Adrenal gland (tissue), 5 donors: ENCODE data around the gene SLC19A1.

Experiments used
- POLR2A ChIP-seq, 2 donors: fragments of 450-650 bp; IDR thresholded peaks; one replicate each; pipeline ENCODE4 v1.6.1; 2017; ENCODE audit warnings: antibody characterized with exemption in 2 of 2, mild to moderate bottlenecking in 2 of 2, moderate library complexity in 1 of 2
- TF ChIP-seq, protein P1 (sequence below), 6 experiments: fragments of 450-650 bp in 4 of 6; fragments of 200-600 bp in 2 of 6; sonication (generic) in 1 of 6; IDR thresholded peaks; 1 replicate in 5 of 6; 2 replicates in 1 of 6; pipeline versions ENCODE4 v1.5.1 to v1.8.0; 2016 to 2021; ENCODE audit warnings: antibody characterized with exemption in 6 of 6, mild to moderate bottlenecking in 2 of 6, moderate library complexity in 1 of 6
- donor health status: DM: no; HTN: no; CAD: no.

DNA sequence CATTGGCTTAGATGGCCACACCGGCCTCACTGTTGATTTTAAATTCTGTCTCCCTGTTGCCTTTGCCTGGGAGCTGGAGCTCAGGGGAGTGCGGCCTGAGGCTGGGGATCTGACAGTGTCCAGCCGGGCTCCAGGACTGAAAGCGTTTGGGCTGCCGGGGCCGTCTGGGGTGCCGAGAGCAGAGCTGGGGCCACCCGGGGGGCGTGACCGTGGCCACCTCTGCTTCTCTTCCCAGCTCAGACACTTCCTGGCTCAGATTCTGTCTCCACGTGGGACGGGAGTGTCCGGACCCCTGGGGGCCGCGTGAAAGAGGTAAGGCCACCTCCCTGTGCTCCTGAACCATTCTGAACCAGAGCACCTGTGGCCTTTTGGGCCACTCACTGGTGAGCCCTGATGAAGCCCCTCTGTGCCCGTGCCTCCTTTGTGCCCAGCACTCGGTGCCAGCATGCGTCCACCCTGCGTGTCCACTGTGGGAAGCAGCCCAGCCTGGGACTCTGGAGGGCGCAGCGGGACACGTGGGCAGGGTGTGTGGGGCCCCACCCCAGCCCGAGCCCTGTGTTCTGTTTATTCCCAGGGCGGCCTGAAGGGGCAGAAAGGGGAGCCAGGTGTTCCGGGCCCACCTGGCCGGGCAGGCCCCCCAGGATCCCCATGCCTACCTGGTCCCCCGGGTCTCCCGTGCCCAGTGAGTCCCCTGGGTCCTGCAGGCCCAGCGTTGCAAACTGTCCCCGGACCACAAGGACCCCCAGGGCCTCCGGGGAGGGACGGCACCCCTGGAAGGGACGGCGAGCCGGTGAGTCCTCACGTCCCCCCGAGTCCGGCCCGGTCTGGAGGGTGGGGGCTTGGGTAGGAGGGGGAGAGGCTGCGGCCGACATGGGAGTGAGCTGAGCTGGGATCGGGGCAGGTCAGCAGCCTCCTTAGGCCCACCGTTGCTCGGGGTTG, 64.8 kb downstream of the SLC19A1 start:
- TF ChIP-seq, protein P1, sequence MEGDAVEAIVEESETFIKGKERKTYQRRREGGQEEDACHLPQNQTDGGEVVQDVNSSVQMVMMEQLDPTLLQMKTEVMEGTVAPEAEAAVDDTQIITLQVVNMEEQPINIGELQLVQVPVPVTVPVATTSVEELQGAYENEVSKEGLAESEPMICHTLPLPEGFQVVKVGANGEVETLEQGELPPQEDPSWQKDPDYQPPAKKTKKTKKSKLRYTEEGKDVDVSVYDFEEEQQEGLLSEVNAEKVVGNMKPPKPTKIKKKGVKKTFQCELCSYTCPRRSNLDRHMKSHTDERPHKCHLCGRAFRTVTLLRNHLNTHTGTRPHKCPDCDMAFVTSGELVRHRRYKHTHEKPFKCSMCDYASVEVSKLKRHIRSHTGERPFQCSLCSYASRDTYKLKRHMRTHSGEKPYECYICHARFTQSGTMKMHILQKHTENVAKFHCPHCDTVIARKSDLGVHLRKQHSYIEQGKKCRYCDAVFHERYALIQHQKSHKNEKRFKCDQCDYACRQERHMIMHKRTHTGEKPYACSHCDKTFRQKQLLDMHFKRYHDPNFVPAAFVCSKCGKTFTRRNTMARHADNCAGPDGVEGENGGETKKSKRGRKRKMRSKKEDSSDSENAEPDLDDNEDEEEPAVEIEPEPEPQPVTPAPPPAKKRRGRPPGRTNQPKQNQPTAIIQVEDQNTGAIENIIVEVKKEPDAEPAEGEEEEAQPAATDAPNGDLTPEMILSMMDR (IDR thresholded peaks at IDR 0.05), result no peak
- no peak for TF ChIP-seq POLR2A (IDR thresholded peaks at IDR 0.05)
